ENCODE measurements around the gene USP4. TPM values are rescaled to one million over a fixed set of nuclear protein-coding genes. Genes with fewer than 3 reads are reported as not detected.

Gene USP4
- total RNA-seq, 1 experiment from 2014 or later, result 54.1 TPM

DNA sequence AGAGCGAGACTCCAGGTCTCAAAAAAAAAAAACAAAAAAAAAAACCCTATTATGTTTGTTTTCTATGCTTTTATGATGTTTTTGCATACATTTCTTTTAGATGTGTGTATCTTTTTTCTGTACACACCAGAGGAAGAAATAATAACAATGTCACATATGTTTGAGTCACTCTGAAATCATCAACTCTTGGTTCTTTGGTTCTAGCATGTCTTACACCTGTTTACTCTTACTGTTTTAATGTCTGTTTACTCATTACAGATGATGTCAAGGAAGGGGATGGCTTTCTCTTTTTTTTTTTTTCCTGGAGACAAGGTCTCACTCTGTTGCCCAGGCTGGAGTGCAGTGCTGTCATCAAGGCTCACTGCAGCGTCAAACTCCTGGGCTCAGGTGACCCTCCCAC, 47.9 kb upstream of the USP4 start:
- no peaks in the 10 kb centered on the region for H3K27me3 Mint-ChIP-seq (ENCODE audit: insufficient read depth, unreplicated experiment)
- POLR2A ChIA-PET, result interaction anchor here (0.9 to 1.4 kb wide), 3 partner anchors 9 to 54 kb away, joined by 3 to 4 read pairs (median 4); partner anchors contain the start of gene TCTA
- BruUV-seq (replicated peaks), result no TSS peak
- CTCF ChIA-PET, result interaction anchor here (0.7 kb wide), 1 partner anchor 205 kb away, joined by 5 read pairs; no protein-coding TSS in a partner anchor
- H3K36me3 Mint-ChIP-seq (ENCODE audit: insufficient read depth, unreplicated experiment), result peaks cover 11% of the 10 kb centered on the region
- H3K4me3 Mint-ChIP-seq (ENCODE audit: unreplicated experiment), result no peak overlapping the region
- no peak for DNase-seq (ENCODE audit: unreplicated experiment)
- no peaks in the 10 kb centered on the region for H3K9me3 Mint-ChIP-seq (ENCODE audit: unreplicated experiment)
- no peak overlapping the region for H3K27ac Mint-ChIP-seq (ENCODE audit: low read depth, unreplicated experiment)
- intact Hi-C loops (cut with micrococcal nuclease), result no loop called here
- H3K4me1 Mint-ChIP-seq (ENCODE audit: insufficient read depth, unreplicated experiment), result peaks cover 14% of the 10 kb centered on the region
- TF ChIP-seq, protein P1, sequence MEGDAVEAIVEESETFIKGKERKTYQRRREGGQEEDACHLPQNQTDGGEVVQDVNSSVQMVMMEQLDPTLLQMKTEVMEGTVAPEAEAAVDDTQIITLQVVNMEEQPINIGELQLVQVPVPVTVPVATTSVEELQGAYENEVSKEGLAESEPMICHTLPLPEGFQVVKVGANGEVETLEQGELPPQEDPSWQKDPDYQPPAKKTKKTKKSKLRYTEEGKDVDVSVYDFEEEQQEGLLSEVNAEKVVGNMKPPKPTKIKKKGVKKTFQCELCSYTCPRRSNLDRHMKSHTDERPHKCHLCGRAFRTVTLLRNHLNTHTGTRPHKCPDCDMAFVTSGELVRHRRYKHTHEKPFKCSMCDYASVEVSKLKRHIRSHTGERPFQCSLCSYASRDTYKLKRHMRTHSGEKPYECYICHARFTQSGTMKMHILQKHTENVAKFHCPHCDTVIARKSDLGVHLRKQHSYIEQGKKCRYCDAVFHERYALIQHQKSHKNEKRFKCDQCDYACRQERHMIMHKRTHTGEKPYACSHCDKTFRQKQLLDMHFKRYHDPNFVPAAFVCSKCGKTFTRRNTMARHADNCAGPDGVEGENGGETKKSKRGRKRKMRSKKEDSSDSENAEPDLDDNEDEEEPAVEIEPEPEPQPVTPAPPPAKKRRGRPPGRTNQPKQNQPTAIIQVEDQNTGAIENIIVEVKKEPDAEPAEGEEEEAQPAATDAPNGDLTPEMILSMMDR (IDR thresholded peaks at IDR 0.05; ENCODE audit: unreplicated experiment), result no peak

DNA sequence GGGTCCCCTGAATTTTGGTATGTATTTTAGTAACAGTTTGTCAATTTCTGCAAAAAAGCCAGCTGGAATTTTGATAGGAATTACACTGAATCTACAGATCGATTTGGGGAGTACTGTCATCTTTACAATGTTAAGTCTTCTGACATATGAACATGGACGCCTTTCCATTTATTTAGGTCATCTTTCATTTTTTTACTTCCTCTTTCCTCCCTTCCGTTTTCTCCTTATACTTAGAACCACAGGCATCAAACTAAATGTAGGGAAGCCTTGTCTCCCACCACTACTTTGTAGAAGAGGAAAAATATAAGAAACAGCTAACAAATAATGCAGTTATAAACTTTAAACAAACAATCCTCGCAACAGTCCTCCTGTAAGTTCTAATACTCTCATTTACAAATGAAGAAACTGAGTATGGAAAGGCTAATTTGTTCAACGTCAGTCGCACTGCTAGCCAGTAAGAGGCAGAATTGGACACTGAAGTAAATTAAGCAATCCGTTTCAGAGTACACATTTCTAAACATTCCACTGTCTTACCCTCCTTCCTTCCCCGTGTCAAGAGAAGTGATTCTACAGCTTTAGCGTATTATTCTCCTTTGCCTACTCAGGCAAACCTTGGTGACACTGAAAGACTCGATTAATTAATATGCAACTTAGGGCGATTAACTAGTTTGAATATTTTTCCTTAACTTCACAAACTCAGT, 46.4 kb upstream of the USP4 start:
- BruUV-seq (replicated peaks), result no TSS peak
- no peak overlapping the region for H3K4me3 Mint-ChIP-seq (ENCODE audit: unreplicated experiment)
- TF ChIP-seq, protein P1 (IDR thresholded peaks at IDR 0.05; ENCODE audit: unreplicated experiment), result no peak

DNA sequence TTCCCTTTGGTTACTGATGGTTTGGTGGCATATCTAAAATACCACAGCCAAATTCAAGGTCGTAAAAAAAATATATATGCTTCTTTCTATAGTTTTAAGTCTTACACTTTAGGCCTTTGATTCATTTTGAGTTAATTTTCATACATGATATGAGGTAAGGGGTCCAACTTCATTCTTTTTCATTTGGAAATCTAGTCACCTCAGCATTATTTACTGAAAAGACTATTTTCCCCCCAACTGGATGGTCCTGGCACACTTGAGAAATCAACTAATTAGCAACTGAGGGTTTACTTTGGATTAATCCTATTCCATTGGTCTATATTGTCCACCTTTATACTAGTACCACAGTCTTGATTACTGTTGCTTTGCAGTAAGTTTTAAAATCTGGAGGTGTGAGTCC, 45.8 kb upstream of the USP4 start:
- POLR2A ChIA-PET, result interaction anchor here (0.9 to 1.3 kb wide), 2 partner anchors 9 to 26 kb away, joined by 3 read pairs; partner anchors contain the start of genes RHOA and TCTA
- intact Hi-C loops (cut with micrococcal nuclease), result no loop called here
- BruUV-seq (replicated peaks), result no TSS peak
- CTCF ChIA-PET, result no interaction called here
- TF ChIP-seq, protein P1 (IDR thresholded peaks at IDR 0.05; ENCODE audit: unreplicated experiment), result no peak
- Mint-ChIP-seq H3K36me3 (ENCODE audit: insufficient read depth, unreplicated experiment) (peaks cover 12% of the 10 kb centered on the region), H3K9me3 (ENCODE audit: unreplicated experiment) (no peaks in the 10 kb centered on the region), H3K4me1 (ENCODE audit: insufficient read depth, unreplicated experiment) (peaks cover 14% of the 10 kb centered on the region), H3K27me3 (ENCODE audit: insufficient read depth, unreplicated experiment) (no peaks in the 10 kb centered on the region), H3K27ac (ENCODE audit: low read depth, unreplicated experiment) (no peak overlapping the region), H3K4me3 (ENCODE audit: unreplicated experiment) (no peak overlapping the region)
- no peak for DNase-seq (ENCODE audit: unreplicated experiment)

More for the DNA sequence above, 46.4 kb upstream of the USP4 start:
- ChIA-PET POLR2A (interaction anchor here (0.7 to 1.3 kb wide), 3 partner anchors 8 to 57 kb away, joined by 3 to 4 read pairs (median 3); partner anchors contain the start of genes RHOA and TCTA), CTCF (interaction anchor here (0.7 kb wide), 1 partner anchor 468 kb away, joined by 3 read pairs; no protein-coding TSS in a partner anchor)
- peaks cover 12% of the 10 kb centered on the region for H3K36me3 Mint-ChIP-seq (ENCODE audit: insufficient read depth, unreplicated experiment)
- H3K4me1 Mint-ChIP-seq (ENCODE audit: insufficient read depth, unreplicated experiment), result peaks cover 14% of the 10 kb centered on the region
- intact Hi-C loops (cut with micrococcal nuclease), result no loop called here
- no peaks in the 10 kb centered on the region for H3K9me3 Mint-ChIP-seq (ENCODE audit: unreplicated experiment)
- H3K27me3 Mint-ChIP-seq (ENCODE audit: insufficient read depth, unreplicated experiment), result no peaks in the 10 kb centered on the region
- no peak for DNase-seq (ENCODE audit: unreplicated experiment)
- no peak overlapping the region for H3K27ac Mint-ChIP-seq (ENCODE audit: low read depth, unreplicated experiment)

DNA sequence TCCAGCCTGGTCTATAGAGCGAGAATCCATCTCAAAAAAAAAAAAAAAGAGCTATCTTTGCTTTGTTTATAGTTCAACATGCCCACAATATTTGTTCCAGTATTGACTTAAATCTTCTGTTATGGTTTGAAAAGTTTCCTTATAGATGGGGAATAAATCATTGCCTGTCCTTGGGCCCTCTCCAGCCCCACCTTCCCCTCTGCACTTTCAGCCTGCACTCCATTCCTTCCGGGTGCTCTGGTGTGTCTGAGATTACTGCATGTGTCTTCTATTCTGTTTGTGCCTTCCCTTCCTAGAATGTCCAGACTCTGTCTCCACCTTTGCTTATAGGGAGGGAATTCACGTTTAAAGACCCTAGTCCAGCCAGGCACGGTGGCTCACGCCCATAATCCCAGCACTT, 43.5 kb upstream of the USP4 start:
- H3K4me1 Mint-ChIP-seq (ENCODE audit: insufficient read depth, unreplicated experiment), result peaks cover 17% of the 10 kb centered on the region
- no peaks in the 10 kb centered on the region for H3K9me3 Mint-ChIP-seq (ENCODE audit: unreplicated experiment)
- H3K27me3 Mint-ChIP-seq (ENCODE audit: insufficient read depth, unreplicated experiment), result no peaks in the 10 kb centered on the region
- TF ChIP-seq, protein P1 (IDR thresholded peaks at IDR 0.05; ENCODE audit: unreplicated experiment), result no peak
- CTCF ChIA-PET, result no interaction called here
- no TSS peak for BruUV-seq (replicated peaks)
- peaks cover 12% of the 10 kb centered on the region for H3K36me3 Mint-ChIP-seq (ENCODE audit: insufficient read depth, unreplicated experiment)
- intact Hi-C loops (cut with micrococcal nuclease), result loop anchor here (2.0 kb wide), 1 partner anchor 65 kb away; no protein-coding TSS in a partner anchor
- no peak overlapping the region for H3K4me3 Mint-ChIP-seq (ENCODE audit: unreplicated experiment)
- POLR2A ChIA-PET, result no interaction called here
- no peak for DNase-seq (ENCODE audit: unreplicated experiment)
- H3K27ac Mint-ChIP-seq (ENCODE audit: low read depth, unreplicated experiment), result peak overlapping the region; percentile 27
